Left renal cortex interstitium (tissue), 4 donors: ENCODE results near the gene ABT1. TPM values are rescaled to one million over a fixed set of nuclear protein-coding genes. Genes with fewer than 3 reads are reported as not detected.

Source experiments
- DNase-seq, 4 donors: peaks; one replicate each; pipeline ENCODE4 v3.0.0-alpha.2; 2013; ENCODE audit warnings: low read depth in 4 of 4, low spot score in 2 of 4, missing footprints in 1 of 4
- polyA plus RNA-seq, 4 donors: library from polyadenylated mRNA; unstranded; fragments of 120-200 nt; gene quantifications; one replicate each; pipeline ENCODE4 v1.2.1, GENCODE V29; 2013; ENCODE audit not compliant: insufficient read length in 4 of 4

Gene ABT1
- polyA plus RNA-seq, 4 donors = 14.9 to 17.9 (median 15.7) TPM

DNA sequence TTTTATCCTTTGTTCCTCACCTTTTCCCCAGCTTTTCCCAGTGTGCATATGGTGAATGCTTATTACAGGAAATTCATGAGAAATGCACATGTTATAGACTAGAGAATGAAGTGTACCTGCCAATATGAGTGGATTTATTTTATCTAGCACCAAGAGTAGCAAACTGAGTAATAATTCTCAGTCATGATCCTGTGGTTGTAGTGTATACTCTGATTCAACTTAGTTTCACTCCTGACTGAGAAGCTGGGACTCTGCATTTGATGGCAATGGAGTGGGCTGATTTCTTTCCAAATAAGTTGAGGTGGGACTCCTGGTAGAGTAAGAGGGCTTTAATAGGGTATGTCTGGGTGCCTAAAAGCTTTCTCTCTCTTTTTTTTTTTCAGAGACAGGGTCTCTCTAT is 4.0 kb downstream of the ABT1 start:
- DNase-seq = no peak

DNA sequence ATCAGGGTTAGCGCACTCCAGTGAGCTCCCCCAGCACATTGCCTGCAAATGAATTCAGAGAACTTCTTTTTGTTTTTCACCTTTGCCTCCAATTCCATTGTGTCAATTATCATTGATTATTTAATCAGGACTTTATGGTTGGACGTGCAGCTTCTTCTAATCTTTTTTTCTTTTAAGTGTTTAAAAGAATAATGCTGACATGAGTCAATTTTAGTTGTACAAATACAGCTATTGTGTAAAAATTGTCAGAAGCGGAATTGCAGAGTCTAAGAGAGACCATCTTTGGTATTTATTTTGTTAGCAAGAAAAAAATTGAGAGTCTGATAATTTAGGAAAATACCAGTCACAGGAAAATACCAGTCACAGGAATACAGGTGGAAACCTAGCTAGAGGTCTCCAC is 5.5 kb downstream of the ABT1 start:
- DNase-seq = no peak

DNA sequence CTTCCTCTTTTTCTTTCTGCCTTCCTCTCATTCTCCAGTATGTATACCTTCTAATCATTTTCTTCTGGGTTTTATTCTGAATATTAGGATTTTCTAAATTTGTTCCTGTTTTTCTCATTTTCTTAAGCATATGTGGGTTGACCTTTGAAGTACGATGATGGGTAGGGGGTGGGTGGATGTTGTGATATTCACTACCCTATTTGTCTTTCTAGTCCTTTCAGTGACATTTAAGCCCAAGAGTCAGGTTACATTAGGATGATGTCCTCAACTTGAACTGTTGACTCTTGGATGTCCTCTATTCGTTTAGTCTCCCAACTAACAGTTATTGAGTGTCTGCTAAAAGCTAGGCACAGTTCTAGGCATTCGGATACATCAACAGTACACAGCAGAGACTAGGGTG is 7.3 kb downstream of the ABT1 start:
- DNase-seq = no peak

DNA sequence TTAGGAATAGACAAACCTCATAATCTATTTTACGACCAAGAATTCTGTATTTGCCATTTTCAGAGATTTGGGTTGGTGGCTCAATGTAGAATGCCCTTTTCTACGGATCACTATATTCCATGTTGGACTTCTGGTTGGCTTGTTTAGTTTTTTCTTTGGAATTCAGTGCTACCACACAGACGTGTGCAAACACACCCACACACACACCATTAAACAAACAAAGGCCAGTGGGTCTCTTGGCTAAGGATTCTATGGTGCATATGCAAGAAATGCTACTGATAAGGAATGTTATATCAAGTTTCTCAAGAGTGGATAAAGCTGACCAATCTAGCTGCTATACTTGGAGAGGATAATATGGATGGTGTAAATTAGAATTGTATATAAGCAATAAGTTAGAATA is 8.0 kb downstream of the ABT1 start:
- DNase-seq = no peak

DNA sequence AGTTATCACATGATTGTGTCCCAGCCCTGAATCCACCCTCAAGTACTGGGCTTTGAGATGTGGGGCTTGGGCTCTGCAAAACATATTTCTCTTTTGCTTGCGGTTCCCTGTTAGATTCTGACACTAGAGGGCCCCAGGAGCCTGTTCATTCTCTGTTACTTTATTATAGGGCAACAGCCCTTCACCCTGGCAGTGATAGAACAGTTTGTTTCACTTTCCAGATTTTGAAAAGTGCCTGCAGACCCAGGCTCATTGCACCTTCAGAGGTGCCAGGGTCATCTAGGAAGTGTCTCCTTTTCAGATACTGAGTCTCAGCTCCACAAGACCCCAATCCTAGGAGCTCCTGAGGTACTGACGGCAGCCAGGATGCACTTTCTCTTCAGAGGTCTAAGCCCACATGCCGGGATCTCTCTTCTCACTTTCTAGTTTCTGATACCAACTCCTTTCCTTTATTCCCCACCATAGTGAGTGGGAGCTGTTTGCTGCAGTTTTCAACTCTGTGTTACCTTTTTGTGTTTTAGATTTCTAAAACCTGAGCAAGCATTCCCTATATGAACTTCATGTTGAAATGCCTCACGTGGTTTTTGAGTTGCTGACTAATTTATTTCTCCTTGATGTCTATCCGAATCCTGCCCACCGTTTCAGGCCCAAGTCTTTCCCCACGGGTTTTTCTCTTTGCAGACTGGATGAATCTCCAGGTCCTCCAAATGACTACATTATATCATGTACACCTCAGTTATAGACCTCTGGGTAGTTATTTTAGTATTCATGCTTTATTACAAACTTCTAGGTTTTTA is 10.9 kb downstream of the ABT1 start:
- DNase-seq = no peak

DNA sequence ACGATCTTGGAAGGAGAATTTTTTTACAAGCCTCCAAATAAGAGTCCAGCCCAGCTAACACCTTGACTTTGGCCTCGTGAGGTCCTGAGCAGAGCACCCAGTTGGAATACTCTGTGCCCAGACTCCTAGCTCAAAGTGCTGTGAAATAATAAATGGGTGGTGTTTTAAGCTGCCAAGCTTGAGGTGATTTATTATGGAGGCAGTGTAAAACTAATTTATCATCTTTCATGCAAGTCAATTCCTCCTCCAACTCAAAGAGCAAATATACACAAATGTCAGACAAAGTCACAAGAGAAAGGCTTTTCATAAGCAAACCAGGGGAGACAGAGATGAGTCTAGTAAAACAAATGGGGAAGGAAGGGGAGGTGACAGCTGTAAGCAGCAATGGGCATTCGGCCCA is 12.7 kb downstream of the ABT1 start:
- DNase-seq = no peak

DNA sequence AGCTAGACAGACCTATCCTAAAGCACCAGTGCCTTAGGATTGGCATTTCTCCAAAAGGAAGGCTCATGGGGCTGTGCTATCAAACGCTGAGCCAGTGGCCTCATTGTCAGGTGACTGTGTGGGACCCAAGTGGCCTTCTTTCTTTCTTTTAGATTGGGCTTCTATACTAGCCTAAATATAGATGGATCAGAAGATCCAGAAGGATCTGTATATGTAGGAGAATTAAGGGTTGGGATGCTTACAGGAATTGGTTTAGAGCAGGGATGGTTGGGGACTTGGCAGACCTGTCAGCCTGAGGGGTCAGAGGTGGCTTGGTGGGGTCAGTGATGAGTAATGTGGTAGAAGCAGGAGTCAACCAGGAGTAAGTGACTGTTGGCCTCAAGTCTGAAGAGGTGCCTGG is 14.8 kb downstream of the ABT1 start:
- no peak for DNase-seq

DNA sequence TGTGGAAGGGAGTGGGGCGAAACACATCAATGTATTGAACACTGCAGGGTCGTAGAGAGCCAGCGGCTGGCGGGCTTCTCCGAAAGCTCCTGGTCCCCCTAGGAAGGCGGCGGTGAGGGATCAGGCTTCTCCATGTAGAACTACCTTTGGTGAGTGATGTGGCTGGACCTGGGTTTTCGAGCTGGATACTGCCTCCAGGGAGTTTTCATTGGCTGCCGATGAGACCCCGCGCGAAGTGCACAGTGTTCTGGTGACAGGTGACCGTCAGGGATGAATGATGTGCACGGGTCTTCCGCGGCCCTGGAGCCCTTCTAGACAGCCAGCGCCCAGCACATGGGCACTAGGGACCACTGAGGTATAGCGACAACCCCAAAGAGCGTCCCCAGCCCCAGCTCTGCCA is 16.4 kb downstream of the ABT1 start:
- DNase-seq = no peak

DNA sequence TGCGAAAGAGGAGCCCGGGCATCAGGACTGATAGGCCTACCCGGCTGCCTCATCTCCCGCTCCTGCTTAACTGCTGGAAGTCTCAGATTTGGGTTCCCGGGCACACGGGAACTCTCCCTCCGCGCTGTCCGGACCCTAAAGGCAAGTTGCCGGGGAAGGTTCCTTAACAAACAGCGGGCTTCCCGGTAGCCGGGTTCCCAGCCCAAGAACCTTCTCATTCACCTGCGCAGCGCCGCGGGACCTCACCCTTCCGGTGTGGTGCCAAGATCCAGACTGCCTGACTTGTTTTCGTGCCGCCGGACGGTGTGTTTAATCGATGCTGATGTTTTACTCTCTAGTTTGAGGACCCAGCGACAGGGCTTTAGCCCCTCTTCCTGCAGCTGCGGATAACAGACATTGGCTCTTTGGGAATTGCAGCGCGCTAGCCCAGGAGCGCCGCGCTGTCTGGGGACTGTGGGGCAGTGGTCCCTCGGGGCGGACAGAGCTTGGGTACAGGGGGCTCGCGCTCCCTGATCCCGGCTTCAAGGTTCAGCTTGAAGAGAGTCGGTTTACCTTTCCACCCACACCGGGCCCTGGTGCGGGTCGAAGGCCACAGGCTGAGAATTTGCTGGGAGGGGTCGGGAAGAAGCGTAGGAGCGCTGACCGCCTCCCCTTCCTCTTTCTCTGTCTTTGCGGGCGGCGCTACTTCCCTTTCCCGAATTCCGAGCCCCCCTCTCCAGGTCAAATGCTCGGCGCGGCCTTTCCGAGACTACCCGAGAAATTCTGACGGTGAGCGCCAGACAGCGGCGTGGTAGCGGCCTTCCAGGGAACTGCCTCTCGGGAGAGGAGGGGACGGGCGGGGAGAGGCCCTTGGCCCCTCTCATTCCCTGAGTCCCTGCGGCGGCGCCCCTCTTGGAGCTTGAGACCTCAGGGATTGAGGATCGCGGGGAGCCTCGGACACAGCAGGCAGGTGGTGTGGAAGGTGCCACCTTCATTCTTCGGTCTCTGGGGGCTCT is 17.2 kb downstream of the ABT1 start:
- DNase-seq = no peak

DNA sequence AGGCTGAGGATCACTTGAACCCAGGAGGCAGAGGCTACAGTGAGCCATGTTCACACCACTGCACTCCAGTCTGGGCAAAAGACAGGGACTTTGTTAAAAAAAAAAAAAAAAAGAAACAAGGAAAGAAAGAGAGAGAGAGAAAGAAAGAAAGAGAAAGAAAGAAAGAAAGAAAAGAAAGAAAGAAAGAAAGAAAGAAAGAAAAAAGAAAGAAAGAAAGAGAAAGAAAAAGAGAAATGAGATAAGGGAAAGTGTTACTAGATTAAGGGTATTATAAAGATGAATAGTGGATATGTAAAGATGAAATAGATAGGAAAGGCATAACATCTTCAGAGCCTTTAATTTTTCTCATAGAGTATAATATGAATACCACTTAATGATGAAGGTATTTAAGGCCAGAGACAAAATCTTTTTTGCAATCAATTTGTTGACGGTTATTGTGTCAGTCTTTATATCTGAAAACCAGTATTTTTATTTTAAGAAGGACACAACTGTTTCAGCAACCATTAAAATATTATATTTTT is 26.6 kb downstream of the ABT1 start:
- no peak for DNase-seq

DNA sequence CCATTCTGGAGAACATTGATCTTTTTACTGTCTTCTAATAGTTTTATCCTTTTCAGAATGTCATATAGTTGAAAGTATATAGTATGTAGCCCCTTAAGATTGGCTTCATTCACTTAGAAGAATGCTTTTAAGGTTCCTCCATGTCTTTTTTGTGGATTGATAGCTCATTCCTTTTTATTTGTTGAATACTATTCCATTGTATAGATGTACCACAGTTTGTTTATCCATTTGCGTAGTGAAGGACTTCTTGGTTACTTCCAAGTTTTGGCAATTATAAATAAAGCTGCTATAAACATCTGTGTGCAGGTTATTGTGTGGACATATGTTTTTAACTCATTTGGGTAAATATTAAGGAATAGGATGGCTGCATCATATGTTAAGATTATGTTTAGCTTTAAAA is 27.8 kb downstream of the ABT1 start:
- no peak for DNase-seq

DNA sequence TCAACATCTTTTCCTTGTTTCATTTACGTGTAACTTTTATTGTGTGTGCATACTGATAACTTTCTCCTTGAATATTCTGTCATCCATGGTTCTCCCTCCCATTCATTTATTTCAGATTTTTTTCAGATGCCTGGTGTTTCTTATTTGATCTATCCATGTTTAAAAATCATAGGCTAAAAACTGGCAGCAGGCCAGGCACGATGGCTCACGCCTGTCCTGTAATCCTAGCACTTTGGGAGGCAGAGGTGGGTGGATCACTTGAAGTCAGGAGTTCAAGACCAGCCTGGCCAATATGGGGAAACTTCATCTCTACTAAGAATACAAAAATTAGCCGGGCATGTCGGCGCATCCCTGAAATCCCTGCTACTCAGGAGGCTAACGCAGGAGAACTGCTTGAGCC is 31.1 kb downstream of the ABT1 start:
- no peak for DNase-seq

DNA sequence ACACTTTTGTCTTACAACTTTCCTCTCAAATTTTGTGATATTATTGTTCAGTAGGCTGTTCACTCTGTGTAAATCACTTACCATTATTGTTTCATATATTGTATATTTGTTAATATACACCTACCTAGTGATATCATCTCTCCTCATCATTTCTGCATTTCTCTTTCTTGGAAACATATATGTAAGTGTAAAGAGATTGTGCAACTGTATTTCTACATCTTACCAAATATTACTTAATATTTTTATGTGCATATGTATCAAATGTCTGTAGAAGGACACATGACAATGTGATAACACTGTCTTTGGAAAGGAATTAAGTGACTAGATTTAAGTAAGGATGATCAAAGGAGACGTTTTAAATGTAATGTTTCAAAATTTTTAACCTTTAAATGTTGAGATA is 32.6 kb downstream of the ABT1 start:
- DNase-seq = no peak

DNA sequence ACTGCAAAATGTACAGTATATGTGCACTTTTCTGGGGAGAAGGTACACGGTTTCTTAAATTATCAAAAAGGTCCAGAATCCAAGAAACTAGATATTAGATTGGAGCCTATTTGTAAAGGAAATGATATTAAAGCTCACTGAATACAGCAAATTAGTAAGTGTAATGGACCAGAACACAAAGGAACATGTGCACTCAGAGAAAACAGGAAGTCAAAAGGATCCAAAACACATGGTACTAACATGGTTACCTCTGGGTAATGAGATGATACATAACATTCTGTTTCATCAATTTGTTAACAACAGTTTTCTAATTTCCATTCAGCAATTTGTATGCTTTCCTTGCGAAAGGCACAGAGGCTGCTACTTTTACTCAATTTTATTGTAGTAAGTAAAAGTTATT is 44.1 kb downstream of the ABT1 start:
- no peak for DNase-seq

DNA sequence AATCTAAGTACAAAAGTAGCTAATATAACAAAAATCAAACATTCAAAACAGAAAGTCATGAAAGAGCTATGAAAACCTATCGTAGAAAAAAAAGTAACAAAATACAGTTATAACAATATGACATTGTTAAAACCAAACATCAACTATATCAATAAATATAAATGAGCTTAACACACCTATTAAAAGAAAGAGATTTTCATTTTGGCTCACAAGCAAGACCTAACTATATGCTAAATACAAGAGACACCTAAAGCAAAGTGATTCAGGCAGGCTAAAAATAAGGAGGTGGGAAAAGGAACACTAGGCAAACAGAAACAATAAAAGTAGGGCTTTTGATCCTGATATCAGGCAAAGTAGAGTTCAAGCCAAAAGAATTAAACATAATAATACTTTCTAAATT is 49.3 kb downstream of the ABT1 start:
- no peak for DNase-seq

Other genes starting within 250 kb of the ABT1 start
- gene BTN3A2, start 231.8 kb upstream of the ABT1 start, polyA plus RNA-seq = 10 to 100 TPM in 3 of 4 donors, 1 to 10 TPM in 1; 9.8 to 19.0 (median 15.2) TPM
- 10 to 100 TPM; 13.0 to 15.9 (median 14.3) TPM for gene BTN2A2, start 213.8 kb upstream of the ABT1 start, polyA plus RNA-seq
- gene BTN3A1, start 194.7 kb upstream of the ABT1 start, polyA plus RNA-seq = 10 to 100 TPM; 24.0 to 31.9 (median 28.5) TPM
- gene BTN3A3, start 156.4 kb upstream of the ABT1 start, polyA plus RNA-seq = 10 to 100 TPM; 12.5 to 21.8 (median 18.2) TPM
- gene BTN2A1, start 139.0 kb upstream of the ABT1 start, polyA plus RNA-seq = 10 to 100 TPM; 26.9 to 36.7 (median 33.9) TPM
- under 1 TPM; 0.21 to 0.32 (median 0.22) TPM for gene BTN1A1, start 96.7 kb upstream of the ABT1 start, polyA plus RNA-seq
- gene HMGN4, start 58.6 kb upstream of the ABT1 start, polyA plus RNA-seq = 10 to 100 TPM; 78.4 to 95.3 (median 85.1) TPM
- 10 to 100 TPM; 36.3 to 42.6 (median 39.7) TPM for gene ZNF322, start 62.8 kb downstream of the ABT1 start, polyA plus RNA-seq